Muscle of leg (tissue), 11 donors: ENCODE data around the gene ARHGAP5. TPM values are rescaled to one million over a fixed set of nuclear protein-coding genes. Genes with fewer than 3 reads are reported as not detected.

Experiments
- DNase-seq: peaks from one replicate; pipeline ENCODE4 v3.0.0; 2013
- H3K27ac ChIP-seq: one replicate; pipeline ENCODE4 v1.5.1; 2013; ENCODE audit warnings: mild to moderate bottlenecking, low read length, control low read depth
- H3K27me3 ChIP-seq: one replicate; pipeline ENCODE4 v1.6.1; 2013; ENCODE audit warnings: low read length; ENCODE audit not compliant: control insufficient read depth, insufficient read depth
- H3K36me3 ChIP-seq: one replicate; pipeline ENCODE4 v1.6.1; 2013; ENCODE audit warnings: low read length; ENCODE audit not compliant: control insufficient read depth, insufficient read depth
- H3K4me1 ChIP-seq: one replicate; pipeline ENCODE4 v1.6.1; 2013; ENCODE audit warnings: low read length; ENCODE audit not compliant: control insufficient read depth, insufficient read depth
- H3K4me3 ChIP-seq: one replicate; pipeline ENCODE4 v1.5.1; 2013; ENCODE audit warnings: low read length, control low read depth
- H3K9me3 ChIP-seq: replicated peaks from 2 replicates; pipeline ENCODE4 v1.6.1; 2013; ENCODE audit warnings: low read depth, low read length; ENCODE audit not compliant: control insufficient read depth
- WGBS: methylation state at CpG from one replicate; pipeline ENCODE4 v1.1.5; 2013; ENCODE audit warnings: missing lambda C conversion rate; ENCODE audit not compliant: insufficient coverage; 5-methylcytosine and 5-hydroxymethylcytosine counted together
- polyA plus RNA-seq, 8 donors: library from polyadenylated mRNA; unstranded; fragments of 120-200 nt; gene quantifications; one replicate each; pipeline versions ENCODE4 v1.2.1 to v1.2.3, GENCODE V29; 2013; ENCODE audit warnings: inconsistent platforms in 1 of 8, low replicate concordance in 1 of 8; ENCODE audit not compliant: insufficient read length in 8 of 8, insufficient read depth in 1 of 8
- total RNA-seq: library from RNA; stranded (reverse); fragments of 120-200 nt; gene quantifications from one replicate; pipeline ENCODE4 v1.2.4, GENCODE V29; 2013

The ARHGAP5 gene
- total and polyA plus RNA-seq, 9 donors = 23.9 to 131 (median 43.1) TPM

DNA sequence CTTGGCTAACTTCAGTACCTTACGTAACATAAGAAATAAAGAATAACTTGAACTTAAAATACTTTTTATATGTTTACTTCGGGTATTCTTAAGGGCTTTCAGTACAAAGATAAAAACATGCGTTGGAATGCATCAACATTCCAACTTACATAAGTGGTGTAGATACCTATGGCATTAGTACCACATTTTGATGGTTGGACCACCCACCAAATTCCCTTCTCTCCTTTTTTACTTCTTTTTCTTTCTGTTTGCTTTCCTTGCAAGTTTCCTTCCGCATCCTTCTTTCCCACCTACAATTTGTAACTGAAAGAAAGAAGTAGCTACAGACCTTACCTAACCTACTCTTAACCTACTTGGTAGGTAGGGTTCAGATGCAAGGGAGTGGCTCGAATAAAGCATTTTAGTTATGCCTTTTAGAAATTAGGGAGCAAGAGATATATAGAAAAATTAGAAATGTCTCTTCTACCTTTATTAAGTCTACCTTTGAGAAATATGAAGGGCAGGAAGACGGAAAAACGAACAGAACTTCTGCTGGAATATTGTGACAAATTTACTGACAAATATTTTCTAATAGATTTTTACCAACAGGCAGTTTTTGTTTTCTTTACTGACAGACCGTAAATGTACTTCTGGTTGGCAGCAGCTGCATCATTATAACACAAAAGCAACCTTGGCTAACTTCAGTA lies 2.1 kb upstream of the ARHGAP5 start:
- H3K9me3 ChIP-seq = no peaks in the 10 kb centered on the region
- WGBS = no CpG with 5 or more reads among the region's 8 CpGs
- H3K27me3 ChIP-seq = no peaks in the 10 kb centered on the region
- H3K4me3 ChIP-seq = no peak overlapping the region
- no peak overlapping the region for H3K27ac ChIP-seq
- no peak for DNase-seq
- H3K4me1 ChIP-seq = no peaks in the 10 kb centered on the region
- no peaks in the 10 kb centered on the region for H3K36me3 ChIP-seq

DNA sequence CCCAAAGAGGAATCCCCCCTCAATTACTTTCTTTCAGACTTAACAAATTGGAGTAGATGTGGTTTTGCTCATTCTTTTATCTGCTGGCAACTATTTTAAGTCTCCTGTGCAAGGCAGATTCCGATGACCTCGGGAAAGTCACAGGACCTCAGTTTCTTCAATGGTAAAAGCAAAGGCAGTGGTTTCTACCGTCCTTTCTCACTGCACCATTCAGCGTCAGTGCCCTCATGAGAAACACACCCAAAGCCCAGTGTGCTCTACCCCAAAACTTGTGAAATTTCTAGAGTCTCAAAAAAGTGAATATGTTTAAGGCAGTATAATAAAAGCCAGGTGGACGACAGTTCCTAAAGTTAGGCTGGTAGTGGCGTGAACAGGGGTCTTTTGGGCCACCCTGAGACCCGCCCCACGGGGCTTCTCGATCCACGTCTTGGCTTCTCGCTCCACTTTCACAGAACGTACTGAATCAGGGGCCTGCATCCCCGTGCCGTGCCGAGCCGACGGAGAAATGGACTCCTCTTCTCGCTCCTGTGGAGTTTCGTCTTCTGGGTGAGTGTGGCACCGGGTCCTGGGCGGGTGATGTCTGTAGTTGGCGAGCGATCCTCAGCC lies 1.3 kb upstream of the ARHGAP5 start:
- Histone ChIP-seq H3K4me3 (peak overlapping the region; percentile 95), H3K4me1 (no peaks in the 10 kb centered on the region), H3K27me3 (no peaks in the 10 kb centered on the region), H3K9me3 (no peaks in the 10 kb centered on the region), H3K36me3 (no peaks in the 10 kb centered on the region), H3K27ac (peak overlapping the region; percentile 100)
- 0% methylated on average over 18 of the region's 23 CpGs for WGBS
- DNase-seq = peak; percentile 43

DNA sequence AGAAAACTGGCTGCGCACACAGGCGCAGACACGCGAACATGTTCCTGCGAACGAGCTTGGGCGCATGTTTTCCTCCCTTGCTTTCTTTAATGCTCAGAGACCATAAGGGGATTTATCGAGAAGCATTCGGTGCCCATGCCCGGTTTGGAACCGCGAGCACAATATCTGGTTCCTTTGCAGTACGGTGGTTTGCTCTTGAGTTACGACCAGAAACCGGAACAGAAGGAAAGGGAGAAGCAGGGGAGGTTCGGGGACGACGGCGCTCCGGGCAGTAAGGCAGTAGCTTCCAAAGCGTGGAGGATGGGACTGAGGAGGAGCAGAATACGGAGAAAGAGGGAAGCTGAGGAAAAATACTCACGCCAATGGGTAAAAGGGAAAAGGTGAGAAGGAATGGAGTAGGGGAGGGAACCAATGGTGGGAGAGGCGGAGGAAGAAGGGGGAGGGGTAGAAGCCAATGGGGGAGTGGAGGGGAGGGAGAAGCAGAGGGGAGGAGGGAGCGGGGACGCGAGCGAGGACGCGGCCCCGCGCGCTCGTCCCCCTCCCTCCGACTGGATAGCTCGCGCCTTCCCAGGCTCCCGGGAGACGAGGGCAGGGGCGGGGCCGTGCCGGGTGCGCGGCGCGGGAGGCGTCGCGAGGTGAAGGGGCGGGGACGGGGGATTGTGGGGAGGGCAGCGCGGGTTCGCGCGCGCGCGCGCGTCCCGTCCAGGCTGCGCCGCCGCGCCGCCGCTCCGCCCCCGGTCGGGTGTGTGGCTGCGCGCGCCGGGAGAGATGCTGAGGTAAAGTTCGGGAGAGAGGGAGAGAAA lies 625 bp upstream of the ARHGAP5 start:
- Histone ChIP-seq H3K4me1 (no peaks in the 10 kb centered on the region), H3K9me3 (no peaks in the 10 kb centered on the region), H3K36me3 (no peaks in the 10 kb centered on the region), H3K27me3 (no peaks in the 10 kb centered on the region), H3K4me3 (peak overlapping the region; percentile 95), H3K27ac (peak overlapping the region; percentile 100)
- peak; percentile 99 for DNase-seq
- under 1% methylated on average over 71 of the region's 76 CpGs for WGBS

DNA sequence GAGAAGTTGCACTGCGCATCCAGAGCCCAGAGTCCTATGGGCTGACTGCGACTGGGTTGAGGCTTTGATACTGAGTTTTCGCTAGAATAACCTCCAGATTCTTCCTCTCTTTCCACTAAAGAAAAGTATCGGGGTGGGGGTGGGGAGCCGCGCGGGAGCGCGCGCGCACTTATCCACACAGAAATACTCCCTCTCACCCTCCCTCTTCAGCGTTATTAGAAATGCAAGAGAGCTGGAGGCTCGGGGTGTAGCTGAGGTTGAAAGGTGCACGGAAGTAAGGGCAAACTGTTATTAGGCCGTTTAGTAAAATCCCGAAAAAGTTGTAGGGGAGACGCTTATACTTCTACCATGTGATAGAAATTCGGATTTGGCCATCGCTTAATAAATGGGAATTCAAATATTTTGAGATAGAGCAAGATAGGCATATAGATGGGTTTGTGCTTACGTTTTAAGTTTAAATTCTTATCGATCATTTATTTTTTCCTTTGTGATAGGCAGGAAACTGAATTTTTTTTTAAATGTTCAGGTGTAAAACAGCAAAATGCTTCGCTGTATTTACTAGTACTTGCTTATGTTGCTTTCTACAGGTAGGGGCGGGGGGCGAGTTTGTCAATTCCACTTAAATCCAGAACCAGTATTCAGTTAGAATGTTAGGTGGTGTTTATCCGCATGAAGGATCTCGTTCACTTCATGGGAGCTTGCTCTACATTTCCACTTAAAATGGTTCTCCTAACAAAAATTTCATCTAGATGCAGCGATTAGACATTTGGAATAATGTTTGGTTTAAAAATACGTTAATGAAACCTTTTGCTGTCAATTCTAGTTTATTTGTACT lies 1.1 kb downstream of the ARHGAP5 start:
- peak overlapping the region; percentile 94 for H3K4me3 ChIP-seq
- 0% methylated on average over 3 of the region's 28 CpGs for WGBS
- H3K36me3 ChIP-seq = no peaks in the 10 kb centered on the region
- no peaks in the 10 kb centered on the region for H3K4me1 ChIP-seq
- no peaks in the 10 kb centered on the region for H3K9me3 ChIP-seq
- DNase-seq = peak; percentile 81
- H3K27ac ChIP-seq = peak overlapping the region; percentile 98
- H3K27me3 ChIP-seq = no peaks in the 10 kb centered on the region

DNA sequence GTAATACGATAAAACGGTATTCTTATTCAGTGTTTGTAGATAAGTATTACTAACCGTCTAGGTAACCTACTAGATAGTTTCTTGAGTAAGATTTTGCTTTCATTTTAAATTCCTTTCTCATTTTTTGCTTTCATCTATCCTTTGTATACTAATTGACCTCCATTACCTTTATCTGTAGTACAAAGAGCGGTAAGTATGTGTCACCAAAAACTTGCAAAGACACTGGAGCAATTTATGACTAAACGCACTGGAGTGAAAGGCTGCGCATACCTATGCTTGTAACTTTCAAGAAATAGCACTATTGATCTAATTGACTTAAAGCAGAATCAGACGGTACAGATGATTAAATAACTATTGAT lies 1.7 kb downstream of the ARHGAP5 start:
- Histone ChIP-seq H3K36me3 (no peaks in the 10 kb centered on the region), H3K4me1 (no peaks in the 10 kb centered on the region), H3K27ac (peak overlapping the region; percentile 98), H3K27me3 (no peaks in the 10 kb centered on the region), H3K4me3 (peak overlapping the region; percentile 94), H3K9me3 (no peaks in the 10 kb centered on the region)
- WGBS = no CpG with 5 or more reads among the region's 7 CpGs
- DNase-seq = no peak

DNA sequence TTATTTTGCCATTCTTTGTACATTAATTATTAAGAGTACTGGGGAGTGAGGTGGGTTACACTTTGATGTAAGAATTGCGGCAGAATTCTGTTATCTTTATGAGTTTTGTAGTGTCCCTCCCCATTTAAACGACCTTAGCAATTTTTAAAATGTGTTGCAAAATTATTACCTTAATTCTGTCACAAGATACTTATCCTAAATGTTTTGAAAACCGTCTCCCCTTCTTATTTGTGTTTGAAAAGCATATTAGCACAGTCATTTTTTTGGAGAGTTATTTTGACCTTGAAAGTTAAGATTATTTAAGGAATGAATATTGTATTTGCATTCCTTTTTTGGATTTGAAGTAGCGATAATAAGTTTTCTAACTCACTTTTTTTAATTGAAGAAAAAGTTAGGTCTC lies 2.2 kb downstream of the ARHGAP5 start:
- Histone ChIP-seq H3K27ac (no peak overlapping the region), H3K27me3 (no peaks in the 10 kb centered on the region), H3K4me1 (no peaks in the 10 kb centered on the region), H3K9me3 (no peaks in the 10 kb centered on the region), H3K36me3 (no peaks in the 10 kb centered on the region), H3K4me3 (peak overlapping the region; percentile 94)
- DNase-seq = no peak
- WGBS = no CpG with 5 or more reads among the region's 4 CpGs

DNA sequence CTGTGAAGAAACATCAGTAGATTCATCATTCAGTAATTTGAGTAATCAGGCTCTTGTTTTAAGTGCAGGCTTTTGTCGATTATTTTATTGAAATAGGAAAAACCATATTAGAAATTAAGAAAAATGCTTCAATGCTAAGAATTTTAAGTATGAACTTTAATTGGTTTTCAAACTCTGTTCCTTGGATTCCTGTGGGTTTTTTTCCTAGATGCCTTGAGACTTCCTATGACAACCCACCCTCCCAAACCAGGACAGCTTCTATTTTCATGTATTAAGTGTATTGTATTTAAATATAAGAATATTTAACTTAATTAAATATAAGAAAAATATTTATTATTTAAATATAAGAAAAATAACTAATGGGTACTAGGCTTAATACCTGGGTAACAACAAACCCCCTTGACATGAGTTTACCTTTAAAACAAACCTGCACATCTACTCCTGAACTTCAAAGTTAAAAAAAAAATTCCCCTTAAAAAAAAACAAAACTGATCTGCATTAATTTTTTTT lies 3.0 kb downstream of the ARHGAP5 start:
- Histone ChIP-seq H3K9me3 (no peaks in the 10 kb centered on the region), H3K4me3 (no peak overlapping the region), H3K27me3 (no peaks in the 10 kb centered on the region), H3K27ac (no peak overlapping the region), H3K36me3 (no peaks in the 10 kb centered on the region), H3K4me1 (no peaks in the 10 kb centered on the region)
- no peak for DNase-seq
- WGBS = no CpG with 5 or more reads among the region's 1 CpG

DNA sequence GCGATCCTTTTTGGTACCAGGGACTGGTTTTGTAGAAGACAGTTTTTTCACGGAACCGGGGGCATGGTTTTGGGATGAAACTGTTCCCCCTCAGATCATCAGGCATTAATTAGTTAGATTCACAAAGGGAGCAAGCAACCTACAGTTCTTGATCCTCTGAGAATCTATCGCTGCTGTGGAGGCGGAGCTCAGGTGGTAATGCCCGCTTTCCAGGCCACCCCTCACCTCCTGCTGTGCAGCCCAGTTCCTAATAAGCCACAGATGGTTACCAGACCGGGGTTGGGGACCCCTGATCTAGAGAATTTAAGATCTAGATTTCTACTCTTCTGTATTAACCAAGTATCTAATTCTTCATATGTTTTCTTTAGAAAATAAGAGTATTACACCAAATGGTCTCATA lies 4.8 kb downstream of the ARHGAP5 start:
- H3K27ac ChIP-seq = no peak overlapping the region
- no peaks in the 10 kb centered on the region for H3K4me1 ChIP-seq
- no peaks in the 10 kb centered on the region for H3K9me3 ChIP-seq
- H3K4me3 ChIP-seq = no peak overlapping the region
- H3K27me3 ChIP-seq = no peaks in the 10 kb centered on the region
- no peak for DNase-seq
- 77% methylated on average over 3 of the region's 7 CpGs for WGBS
- no peaks in the 10 kb centered on the region for H3K36me3 ChIP-seq

DNA sequence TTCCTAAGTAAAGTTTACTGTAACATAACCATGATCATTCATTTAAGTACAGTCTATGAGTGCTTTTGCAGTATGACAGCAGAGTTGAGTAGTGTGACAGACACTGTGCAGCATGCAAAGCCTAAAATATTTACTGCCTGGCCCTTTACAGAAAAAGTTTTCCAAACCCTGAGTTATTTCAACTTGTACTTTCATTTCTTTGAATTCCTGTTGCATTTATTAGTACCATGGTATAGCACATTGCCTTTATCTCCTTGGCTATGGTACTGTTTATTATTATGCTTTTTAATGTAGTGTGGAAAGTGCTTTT lies 6.2 kb downstream of the ARHGAP5 start:
- no peaks in the 10 kb centered on the region for H3K27me3 ChIP-seq
- no peak for DNase-seq
- no peak overlapping the region for H3K4me3 ChIP-seq
- no peaks in the 10 kb centered on the region for H3K9me3 ChIP-seq
- H3K36me3 ChIP-seq = no peaks in the 10 kb centered on the region
- no peaks in the 10 kb centered on the region for H3K4me1 ChIP-seq
- no peak overlapping the region for H3K27ac ChIP-seq

DNA sequence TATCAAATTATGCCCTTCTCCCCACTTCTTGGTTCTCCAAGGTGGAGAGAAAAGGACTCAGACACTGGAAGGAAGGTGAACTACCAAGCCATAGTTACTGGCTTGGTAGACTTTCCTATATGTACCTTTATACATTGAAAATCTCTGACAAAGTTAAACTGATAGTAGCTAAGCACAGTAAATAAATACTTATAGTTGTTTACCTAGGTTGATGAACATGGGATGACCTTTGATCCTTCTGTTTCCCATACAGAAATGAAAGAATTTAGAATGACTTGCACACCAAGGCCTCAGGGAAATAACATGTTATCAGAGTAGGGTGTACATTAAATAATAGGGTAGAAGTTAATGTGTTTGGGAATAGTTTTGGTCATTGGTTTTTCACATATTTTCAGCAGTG lies 6.7 kb downstream of the ARHGAP5 start:
- H3K27me3 ChIP-seq = no peaks in the 10 kb centered on the region
- no peaks in the 10 kb centered on the region for H3K4me1 ChIP-seq
- no peaks in the 10 kb centered on the region for H3K36me3 ChIP-seq
- no peak overlapping the region for H3K27ac ChIP-seq
- no peak for DNase-seq
- H3K9me3 ChIP-seq = no peaks in the 10 kb centered on the region
- no peak overlapping the region for H3K4me3 ChIP-seq
